Embryonic facial prominence (tissue), 1 donor: ENCODE data around the gene FSTL3.
A peak's percentile ranks its signal among the peaks of the same experiment; 100 is the strongest.
"Not testable (repeated sequence)": the region's sequence is repeated elsewhere in the genome, so short reads cannot be mapped to it uniquely, and the experiment has no call there.

Source experiments
- DNase-seq: peaks from one replicate; pipeline ENCODE4 v3.0.0-alpha.2; 2016; ENCODE audit errors: extremely low spot score

Gene FSTL3

GRCh38 chr19:661427-662196 lies 14.6 kb upstream of the FSTL3 start:
- no peak for DNase-seq

- no peak for DNase-seq
These were observed 13.8 kb upstream of the FSTL3 start for GRCh38 chr19:662207-662961.

GRCh38 chr19:662962-663681 lies 13.1 kb upstream of the FSTL3 start, which contains the start of gene RNF126:
RNF126 (minus strand) TSS chr19:663214; CDS start chr19:663121, 93 bp downstream.
- peak; percentile 77 for DNase-seq

GRCh38 chr19:663682-664117 lies 12.5 kb upstream of the FSTL3 start:
- no peak for DNase-seq

GRCh38 chr19:664913-665443 lies 11.2 kb upstream of the FSTL3 start:
- peak; percentile 53 for DNase-seq

- DNase-seq = not testable (repeated sequence)
These were observed 9.1 kb upstream of the FSTL3 start for GRCh38 chr19:666985-667573.

- DNase-seq = not testable (repeated sequence)
These were observed 7.3 kb upstream of the FSTL3 start for GRCh38 chr19:668675-669434.

GRCh38 chr19:670609-671075 lies 5.5 kb upstream of the FSTL3 start:
- DNase-seq = no peak

- no peak for DNase-seq
These were observed 1.7 kb upstream of the FSTL3 start for GRCh38 chr19:674282-675151.

GRCh38 chr19:676007-676338 lies 219 bp upstream of the FSTL3 start:
- no peak for DNase-seq

GRCh38 chr19:677201-677600 lies 1.0 kb downstream of the FSTL3 start:
- DNase-seq = no peak

- no peak for DNase-seq
These were observed 1.6 kb downstream of the FSTL3 start for GRCh38 chr19:677601-678436.

- no peak for DNase-seq
These were observed 2.7 kb downstream of the FSTL3 start for GRCh38 chr19:678791-679388.

- peak; percentile 62 for DNase-seq
These were observed 3.5 kb downstream of the FSTL3 start for GRCh38 chr19:679418-680286.

- DNase-seq = peak; percentile 96
These were observed 4.3 kb downstream of the FSTL3 start for GRCh38 chr19:680287-681028.

- DNase-seq = no peak
These were observed 5.1 kb downstream of the FSTL3 start for GRCh38 chr19:681029-682019.
